DMS53 (cell line): ENCODE measurements around the gene MMADHC.

Experiments
- DNase-seq: peaks from one replicate; lab custom pipeline; 2025; lab: John Stamatoyannopoulos, UW

The MMADHC gene

DNA sequence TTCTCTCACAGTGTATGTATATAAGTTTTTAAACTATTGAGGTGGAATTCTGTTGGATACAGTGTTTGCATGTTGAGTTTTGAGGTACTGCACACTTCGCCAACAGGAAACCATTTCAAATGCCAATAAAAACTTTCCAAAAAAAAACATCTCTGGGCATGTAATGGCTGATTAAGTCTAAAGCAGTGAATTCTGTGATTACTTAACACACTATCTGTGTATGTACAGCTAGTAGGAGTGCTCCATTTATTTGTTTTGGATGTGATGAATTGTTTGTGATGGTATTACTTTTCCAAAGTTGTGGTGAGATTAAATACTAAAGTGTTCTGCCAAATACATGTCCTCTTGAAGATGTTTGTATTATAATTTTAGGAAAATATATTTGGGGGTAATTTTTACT lies 31.1 kb downstream of the MMADHC start:
- no peak for DNase-seq

DNA sequence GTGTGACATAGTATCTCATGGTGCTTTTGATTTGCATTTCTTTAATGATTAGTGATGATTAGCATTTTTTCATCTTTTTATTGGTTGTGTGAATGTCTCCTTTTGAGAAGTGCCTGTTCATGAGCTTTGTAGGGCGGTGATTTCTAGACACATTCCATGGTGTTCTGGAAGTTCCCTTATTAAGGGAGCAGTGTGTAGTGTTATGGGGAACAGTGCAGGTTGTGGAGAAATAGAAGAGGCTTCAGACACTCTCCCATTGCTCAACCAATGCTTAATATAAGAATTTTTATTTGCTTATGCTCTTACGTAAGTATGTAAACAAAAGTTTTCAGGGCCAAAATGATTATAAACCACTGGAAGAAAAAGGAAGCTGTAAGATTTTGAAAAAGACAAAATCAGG lies 34.7 kb downstream of the MMADHC start:
- DNase-seq: no peak

DNA sequence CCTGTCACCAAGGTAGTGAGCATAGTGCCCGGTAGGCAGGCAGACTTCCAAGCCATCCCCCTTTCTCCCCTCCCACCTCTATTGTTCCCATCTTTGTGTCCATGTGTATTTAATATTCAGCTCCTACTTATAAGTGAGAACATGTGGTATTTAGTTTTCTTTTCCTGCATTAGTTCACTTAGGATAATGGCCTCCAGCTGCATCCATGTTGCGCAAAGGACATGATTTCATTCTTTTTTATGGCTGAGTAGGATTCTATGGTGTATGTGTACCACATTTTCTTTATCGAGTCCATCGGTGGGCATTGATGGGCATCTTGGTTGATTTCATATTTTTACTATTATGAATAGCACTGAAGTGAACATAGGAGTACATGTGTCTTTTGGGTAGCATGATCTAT lies 35.3 kb downstream of the MMADHC start:
- DNase-seq: no peak

DNA sequence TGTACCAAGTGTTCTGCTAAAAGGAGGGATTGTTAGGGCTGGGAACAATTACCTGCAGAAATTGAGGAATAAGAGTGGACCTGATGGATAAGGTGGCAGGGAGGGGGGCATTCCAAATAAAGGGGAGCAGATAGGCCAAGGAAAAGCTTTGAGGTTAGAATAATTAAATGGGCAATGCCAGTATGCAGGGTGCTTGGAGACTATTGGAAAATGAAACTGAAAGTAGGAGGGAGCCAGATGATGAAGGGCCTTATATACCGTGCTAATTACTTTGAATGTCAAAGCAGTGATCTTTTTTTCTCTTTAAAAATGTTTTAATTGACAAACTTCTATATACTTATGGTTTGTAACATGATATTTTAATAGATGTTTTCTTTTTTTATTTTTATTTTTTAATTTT lies 42.9 kb downstream of the MMADHC start:
- no peak for DNase-seq

DNA sequence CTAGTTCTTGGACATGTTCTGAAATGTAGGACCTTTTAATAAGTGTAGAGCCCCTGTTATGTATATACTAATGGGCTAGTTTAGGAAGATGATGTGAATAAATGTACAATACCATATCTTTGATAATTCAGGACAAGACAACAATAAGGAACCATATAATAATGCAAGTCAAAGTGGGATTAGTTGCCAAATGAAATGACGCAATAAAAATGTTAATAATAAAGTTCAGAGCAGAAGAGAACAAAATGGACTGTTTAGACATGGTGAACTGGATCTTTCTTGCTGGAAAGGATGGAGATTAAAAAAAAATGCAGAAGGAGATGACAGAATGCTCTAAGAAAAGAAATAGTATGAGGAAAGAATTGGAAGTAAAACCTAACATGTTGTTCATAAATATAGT lies 43.7 kb downstream of the MMADHC start:
- no peak for DNase-seq

DNA sequence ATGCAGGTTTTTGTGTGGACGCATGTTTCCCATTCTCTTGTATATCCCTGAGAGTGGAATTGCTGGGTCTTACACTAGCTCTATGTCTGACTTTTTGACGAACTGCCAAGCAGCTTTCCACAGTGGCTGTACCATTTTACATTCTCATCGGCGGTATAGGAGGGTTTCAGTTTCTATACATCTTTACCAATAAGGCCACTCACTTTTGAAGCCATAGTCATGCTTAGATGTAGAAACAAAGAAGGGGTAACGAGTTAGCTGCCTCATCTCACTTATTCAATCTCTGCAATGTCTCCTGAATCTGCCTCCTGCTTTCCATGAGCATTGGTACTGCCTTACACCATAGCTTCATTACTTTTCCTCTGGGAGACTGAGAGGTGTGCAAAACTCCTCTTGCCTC lies 47.4 kb downstream of the MMADHC start:
- DNase-seq: no peak

DNA sequence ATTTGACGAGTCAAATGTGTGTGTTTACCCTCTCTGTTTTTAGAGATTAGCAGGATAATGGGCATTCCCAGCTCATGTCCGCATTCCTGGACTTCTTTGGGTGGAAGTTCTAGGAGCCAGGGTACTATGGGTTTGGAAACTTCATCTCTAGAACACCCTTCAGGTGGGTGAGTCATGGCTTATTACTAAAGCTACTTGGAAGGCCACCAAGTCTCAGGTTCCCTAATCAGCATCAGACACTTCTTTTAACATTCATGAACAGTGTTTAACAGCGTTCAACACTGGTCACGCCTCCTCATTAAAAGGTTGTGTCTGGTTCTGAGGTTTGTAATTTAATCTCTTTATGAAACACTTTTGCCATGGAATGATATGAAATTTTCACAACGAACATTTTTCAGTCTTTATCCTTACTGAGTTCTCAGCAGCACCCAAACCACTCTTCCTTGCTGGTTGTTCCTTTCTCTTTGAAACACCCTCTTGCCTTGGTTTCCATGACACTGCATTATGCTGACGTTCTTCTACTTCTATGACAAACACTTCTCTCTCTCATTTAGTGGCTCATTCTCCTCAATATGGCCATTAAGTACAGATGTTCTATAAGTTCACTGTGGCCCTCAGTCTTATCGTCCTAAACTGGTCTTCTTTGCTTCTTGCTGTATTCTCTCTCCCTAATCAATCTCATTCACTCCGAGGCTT lies 49.3 kb downstream of the MMADHC start:
- DNase-seq: no peak

DNA sequence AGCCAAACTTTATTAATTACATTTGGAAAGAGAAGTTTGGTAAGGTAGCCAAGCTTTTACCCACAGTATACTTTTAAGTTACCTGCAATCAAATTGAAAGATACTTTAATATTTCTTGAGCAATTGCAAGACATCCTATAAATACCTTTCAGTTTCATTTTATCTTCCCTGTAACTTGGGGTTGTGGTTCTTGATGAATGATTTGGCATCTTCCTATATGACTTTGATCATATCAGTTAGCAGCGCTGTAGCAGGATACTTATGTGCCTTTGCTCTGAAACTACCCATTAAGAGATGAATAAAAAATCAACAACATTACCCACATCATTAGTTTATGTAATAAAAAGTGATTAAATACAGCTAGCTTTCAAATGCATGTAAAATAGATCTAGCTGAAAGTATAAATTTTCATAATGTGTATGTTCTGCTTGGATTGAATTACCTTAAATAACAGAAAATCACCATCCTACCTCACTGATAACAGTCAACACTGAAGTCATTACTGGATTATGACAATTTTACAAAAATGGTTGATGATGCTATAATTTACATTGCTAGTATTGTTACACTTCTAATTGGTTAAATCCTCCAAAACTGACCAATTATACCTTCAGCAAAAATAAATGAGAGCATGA lies 50.4 kb downstream of the MMADHC start:
- no peak for DNase-seq

DNA sequence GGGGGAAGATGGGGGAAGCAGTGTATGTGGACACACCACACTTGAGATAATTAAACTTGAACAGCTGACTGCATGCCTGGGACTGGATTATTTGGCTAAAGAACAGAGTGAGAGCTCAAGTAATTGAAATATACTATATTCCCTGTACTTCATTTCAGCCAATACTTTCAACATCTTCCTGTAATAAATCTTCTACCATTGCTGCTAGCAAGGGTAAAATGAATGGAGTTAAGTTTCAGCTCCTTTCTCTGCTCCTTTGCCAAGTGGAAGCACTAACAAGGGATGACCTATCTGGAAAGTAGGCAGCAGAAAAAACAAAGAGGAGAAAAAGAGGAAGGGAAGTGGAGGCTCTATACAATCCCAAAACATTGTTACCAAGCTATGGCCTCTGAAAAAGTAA lies 50.9 kb downstream of the MMADHC start:
- no peak for DNase-seq

DNA sequence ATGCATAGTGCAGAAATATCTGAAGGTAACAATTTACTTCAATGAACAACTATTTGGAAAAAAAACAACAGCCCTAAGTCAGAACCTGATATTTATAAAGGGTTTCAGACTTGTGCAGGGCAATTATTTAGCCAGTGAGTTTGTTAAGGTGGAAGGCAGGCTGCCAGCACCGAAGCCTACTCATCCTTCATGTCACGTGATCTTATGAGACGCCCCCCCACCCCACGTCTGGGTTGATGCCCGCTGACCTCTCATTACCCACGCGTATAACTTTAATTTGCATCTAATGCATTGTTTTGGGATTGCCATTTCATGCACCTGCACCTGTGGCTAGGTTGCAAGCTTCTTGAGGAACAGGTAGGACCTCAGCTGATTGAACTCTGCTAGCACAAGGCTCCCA lies 52.9 kb downstream of the MMADHC start:
- DNase-seq: no peak

DNA sequence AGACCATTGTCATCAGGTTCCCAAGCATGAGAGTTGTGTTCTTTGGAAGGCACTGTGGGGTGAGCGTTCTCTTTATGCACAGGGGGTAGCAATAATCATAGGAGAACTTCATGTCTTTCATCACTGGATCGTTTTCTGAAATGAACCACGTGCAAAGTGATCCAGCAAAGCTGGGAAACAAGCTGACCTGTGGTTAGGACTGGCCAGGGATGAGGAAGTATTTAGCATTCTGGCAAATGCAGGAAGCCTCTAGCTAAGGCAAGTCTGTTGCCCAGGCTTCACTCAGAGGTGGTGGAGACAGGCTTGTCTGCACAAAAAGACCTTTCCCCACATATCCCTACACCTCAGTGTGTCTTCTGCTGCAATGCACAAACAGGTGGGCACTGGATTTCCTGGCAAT lies 58.6 kb downstream of the MMADHC start:
- DNase-seq: no peak

DNA sequence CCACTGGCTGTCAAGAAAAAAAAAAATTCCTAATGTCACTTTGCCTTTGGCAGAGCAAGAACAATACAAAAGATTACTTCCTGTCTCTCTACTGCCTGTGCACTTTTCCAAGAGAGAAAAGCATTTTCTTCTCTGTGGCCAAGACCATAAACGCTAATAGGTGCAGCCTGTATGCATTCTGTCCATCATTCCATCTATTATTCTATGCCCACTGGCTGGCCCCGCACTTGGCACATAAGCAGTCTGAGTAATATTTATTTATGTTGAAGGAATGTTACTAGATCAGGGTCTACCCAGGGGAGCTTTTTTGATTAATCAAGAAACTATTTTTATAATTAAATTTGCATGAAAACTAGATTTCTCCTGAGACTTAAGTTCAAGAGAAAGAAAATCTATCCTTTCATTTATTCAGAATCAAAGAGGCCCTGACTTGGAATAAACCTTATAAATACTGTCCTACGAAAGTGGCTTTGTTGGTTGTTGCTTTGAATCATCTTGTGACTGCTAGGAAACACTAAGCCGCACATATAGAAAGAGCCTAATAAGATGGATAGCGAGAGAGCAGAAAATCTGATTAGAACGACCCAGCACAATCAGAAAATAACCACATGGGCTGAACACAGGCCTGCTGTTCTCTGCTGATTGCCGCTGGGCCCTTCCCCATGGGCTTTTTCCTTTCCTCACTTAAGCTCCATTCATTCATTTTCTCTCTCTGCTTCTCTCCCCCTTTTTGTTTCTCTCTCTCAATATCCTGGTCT lies 59.4 kb downstream of the MMADHC start:
- DNase-seq: no peak

DNA sequence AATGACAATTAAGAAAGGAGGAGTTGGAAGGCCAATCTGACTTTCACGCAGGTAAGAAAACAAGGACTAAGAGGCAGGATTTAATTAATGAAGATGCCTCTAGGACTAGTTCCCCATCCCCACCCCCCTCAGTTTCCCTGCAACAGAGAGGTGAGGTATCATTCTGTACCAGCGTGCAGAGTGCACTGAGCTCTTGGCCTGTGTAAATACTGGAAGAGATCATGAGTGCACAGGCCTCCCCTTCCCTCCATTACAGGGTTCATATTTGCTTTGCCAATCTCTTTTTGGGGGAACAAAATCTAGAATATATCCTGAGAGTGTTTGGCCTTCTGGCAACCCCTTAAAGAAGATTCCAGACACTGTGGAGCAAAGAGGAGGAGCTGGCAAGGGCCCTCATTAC lies 60.9 kb downstream of the MMADHC start:
- DNase-seq: no peak

DNA sequence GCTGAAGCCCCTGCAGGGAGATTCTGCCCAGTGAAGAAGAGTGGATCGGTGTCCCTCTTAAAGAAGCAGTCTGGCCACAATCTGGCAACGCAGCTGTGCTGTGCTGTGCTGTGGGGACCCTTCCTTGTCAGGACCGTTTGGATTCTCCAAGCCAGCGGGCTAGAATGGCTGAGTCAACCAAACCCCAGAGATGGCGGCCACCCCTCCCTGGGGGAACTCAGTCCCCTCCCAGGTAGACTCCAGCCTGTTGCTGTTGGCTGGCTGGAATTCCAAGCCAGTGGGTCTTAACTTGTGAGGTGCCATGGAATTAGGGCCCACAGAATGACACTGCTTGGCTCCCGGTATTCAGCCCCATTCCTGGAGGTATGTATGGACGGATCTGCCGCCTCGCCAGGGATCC lies 62.3 kb downstream of the MMADHC start:
- DNase-seq: no peak
